Keratinocyte (primary cell): ENCODE measurements around the gene BICDL1. TPM values are rescaled to one million over a fixed set of nuclear protein-coding genes. Genes with fewer than 3 reads are reported as not detected.

Experiments used
- DNase-seq: peaks from one replicate; pipeline ENCODE4 v3.0.0-alpha.2; 2011; ENCODE audit warnings: low read depth, missing footprints, low spot score
- FAIRE-seq: peaks from 2 replicates; lab custom pipeline; 2011; peaks lifted over from hg19 to GRCh38; lab: Jason Lieb, UNC
- H2AFZ ChIP-seq: 2 replicates; pipeline ENCODE4 v1.6.0; 2012; ENCODE audit warnings: low read length, control low read depth, inconsistent platforms; ENCODE audit not compliant: control insufficient read depth
- H3K27ac ChIP-seq: 2 replicates; pipeline ENCODE4 v1.5.1; 2011; ENCODE audit warnings: low read length; ENCODE audit not compliant: control insufficient read depth, insufficient read depth
- H3K27me3 ChIP-seq: 3 replicates; pipeline ENCODE4 v1.6.0; 2011; ENCODE audit warnings: low read length; ENCODE audit not compliant: control insufficient read depth, insufficient read depth; ENCODE audit errors: extremely low read depth
- H3K36me3 ChIP-seq, 2 experiments: 2 replicates in 1 of 2; 3 replicates in 1 of 2; pipeline ENCODE4 v1.5.1; 2011; ENCODE audit warnings: low read length in 2 of 2, mild to moderate bottlenecking in 1 of 2; ENCODE audit not compliant: control insufficient read depth in 2 of 2, insufficient read depth in 2 of 2; ENCODE audit errors: extremely low read depth in 1 of 2
- H3K4me1 ChIP-seq: 3 replicates; pipeline ENCODE4 v1.5.1; 2011; ENCODE audit warnings: low read length; ENCODE audit not compliant: control insufficient read depth, insufficient read depth; ENCODE audit errors: extremely low read depth
- H3K4me2 ChIP-seq: 3 replicates; pipeline ENCODE4 v1.6.0; 2011; ENCODE audit warnings: low read depth, low read length; ENCODE audit not compliant: control insufficient read depth, insufficient read depth; ENCODE audit errors: extremely low read depth
- H3K4me3 ChIP-seq, 3 experiments: fragments of 200-600 bp in 1 of 3; sonication (generic) in 1 of 3; 2 replicates in 2 of 3; 3 replicates in 1 of 3; pipeline ENCODE4 v1.5.1; 2011 to 2016; ENCODE audit warnings: low read length in 3 of 3, mild to moderate bottlenecking in 3 of 3, control low read depth in 2 of 3, inconsistent platforms in 1 of 3, low read depth in 1 of 3, mixed read lengths in 1 of 3, mixed run types in 1 of 3, moderate library complexity in 1 of 3; ENCODE audit not compliant: control insufficient read depth in 2 of 3, insufficient read depth in 2 of 3; ENCODE audit errors: extremely low read depth in 1 of 3
- H3K79me2 ChIP-seq: 2 replicates; pipeline ENCODE4 v1.6.0; 2012; ENCODE audit warnings: low read length; ENCODE audit not compliant: control insufficient read depth, insufficient read depth
- H3K9ac ChIP-seq: 3 replicates; pipeline ENCODE4 v1.6.0; 2011; ENCODE audit warnings: low read length; ENCODE audit not compliant: control insufficient read depth, insufficient read depth; ENCODE audit errors: extremely low read depth
- H3K9me1 ChIP-seq: 3 replicates; pipeline ENCODE4 v1.6.0; 2011; ENCODE audit warnings: low read length; ENCODE audit not compliant: control insufficient read depth, insufficient read depth; ENCODE audit errors: extremely low read depth
- H3K9me3 ChIP-seq: 2 replicates; pipeline ENCODE4 v1.5.1; 2012; ENCODE audit warnings: low read depth, low read length; ENCODE audit not compliant: control insufficient read depth
- H4K20me1 ChIP-seq: 3 replicates; pipeline ENCODE4 v1.6.0; 2011; ENCODE audit warnings: low read length; ENCODE audit not compliant: control insufficient read depth, insufficient read depth; ENCODE audit errors: extremely low read depth
- CTCF ChIP-seq, 3 experiments: IDR thresholded peaks in 1 of 3; conservative IDR thresholded peaks in 1 of 3; optimal IDR thresholded peaks in 1 of 3; 2 replicates in 2 of 3; 3 replicates in 1 of 3; pipeline versions ENCODE3 to v1.5.1; 2011; ENCODE audit warnings: low read length in 3 of 3, mild to moderate bottlenecking in 3 of 3, moderate library complexity in 2 of 3, control low read depth in 1 of 3, inconsistent platforms in 1 of 3; ENCODE audit not compliant: insufficient read depth in 2 of 3; ENCODE audit errors: extremely low read depth in 1 of 3
- EZH2 ChIP-seq: IDR thresholded peaks from one replicate; pipeline ENCODE4 v1.6.1; 2012; ENCODE audit warnings: inconsistent platforms, mild to moderate bottlenecking, low read length, moderate library complexity
- dilution Hi-C: fragments of 300-500 bp; cut with MboI; formaldehyde crosslinking; loops from one replicate; pipeline ENCODE4 v1.7.0; 2020; ENCODE audit warnings: low sequenced_read_pairs; ENCODE audit not compliant: extremely low pct_ligation_motif_present
- polyA plus RNA-seq, 5 experiments: library from polyadenylated mRNA; depleted of rRNA in 3 of 5; stranded (reverse) in 3 of 5; stranded (forward) in 1 of 5; unstranded in 1 of 5; fragments of >200 nt; gene quantifications; 1 replicate in 1 of 5; 2 replicates in 3 of 5; 3 replicates in 1 of 5; pipeline versions ENCODE4 v1.2.1 to v1.2.3, GENCODE V29; 2011 to 2012; ENCODE audit warnings: missing spikeins in 2 of 5, low read depth in 1 of 5, low replicate concordance in 1 of 5

Gene BICDL1
- polyA plus RNA-seq, 1 donor (not counting 4 experiments of a cell fraction or from before 2014, with no cell fraction given): 6.4 TPM

- peak overlapping the region; percentile 22 for H3K9ac ChIP-seq
- peaks cover 26 to 47% of the 10 kb centered on the region in 2 experiments for H3K36me3 ChIP-seq
- no peak for TF ChIP-seq EZH2
- TF ChIP-seq CTCF (optimal IDR thresholded peaks at IDR 0.05 in 1 of 3, IDR thresholded peaks at IDR 0.05 in 1 of 3, conservative IDR thresholded peaks at IDR 0.05 in 1 of 3; ENCODE audit: extremely low read depth in 1 of 3, insufficient read depth in 2 of 3, low read length in 3 of 3): no peak
- H3K79me2 ChIP-seq: peaks cover 79% of the 10 kb centered on the region
- dilution Hi-C loops: no loop called here
- H3K9me1 ChIP-seq: peaks cover 2% of the 10 kb centered on the region
- no peak overlapping the region for H3K4me3 ChIP-seq
- no peaks in the 10 kb centered on the region for H3K27me3 ChIP-seq
- H4K20me1 ChIP-seq: peaks cover 33% of the 10 kb centered on the region
- no peak for FAIRE-seq
- no peak overlapping the region for H2AFZ ChIP-seq
- H3K27ac ChIP-seq: no peak overlapping the region
- no peak overlapping the region for H3K4me2 ChIP-seq
- peaks cover 26% of the 10 kb centered on the region for H3K4me1 ChIP-seq
- no peaks in the 10 kb centered on the region for H3K9me3 ChIP-seq
- DNase-seq: no peak
These were observed 114.0 kb downstream of the BICDL1 start for GRCh38 chr12:120103044-120103338.

- H4K20me1 ChIP-seq: peaks cover 33% of the 10 kb centered on the region
These were observed 114.3 kb downstream of the BICDL1 start for GRCh38 chr12:120103371-120103770.

More at GRCh38 chr12:120103371-120103770, 114.3 kb downstream of the BICDL1 start:
- H3K4me1 ChIP-seq: peaks cover 26% of the 10 kb centered on the region
- H3K9ac ChIP-seq: no peak overlapping the region
- H3K27ac ChIP-seq: no peak overlapping the region
- no peaks in the 10 kb centered on the region for H3K9me3 ChIP-seq
- H2AFZ ChIP-seq: no peak overlapping the region
- H3K4me3 ChIP-seq: no peak overlapping the region
- H3K4me2 ChIP-seq: no peak overlapping the region
- H3K36me3 ChIP-seq: peaks cover 26 to 43% of the 10 kb centered on the region in 2 experiments
- peaks cover 2% of the 10 kb centered on the region for H3K9me1 ChIP-seq
- TF ChIP-seq EZH2: no peak
- no peak for TF ChIP-seq CTCF (optimal IDR thresholded peaks at IDR 0.05 in 1 of 3, IDR thresholded peaks at IDR 0.05 in 1 of 3, conservative IDR thresholded peaks at IDR 0.05 in 1 of 3; ENCODE audit: extremely low read depth in 1 of 3, insufficient read depth in 2 of 3, low read length in 3 of 3)
- no peaks in the 10 kb centered on the region for H3K27me3 ChIP-seq
- dilution Hi-C loops: no loop called here
- DNase-seq (no peak), FAIRE-seq (no peak)
- peaks cover 82% of the 10 kb centered on the region for H3K79me2 ChIP-seq
